Upper lobe of left lung (tissue), 6 donors: ENCODE data around the gene ACOX2. TPM values are rescaled to one million over a fixed set of nuclear protein-coding genes. Genes with fewer than 3 reads are reported as not detected.
A peak's percentile ranks its signal among the peaks of the same experiment; 100 is the strongest.

Experiments
- ATAC-seq, 2 donors: fragments of 200-7000 bp; cut with Tn5 transposase; one replicate each; pipeline ENCODE4 v1.9.1; 2022; ENCODE audit warnings: mild to moderate bottlenecking in 2 of 2, moderate library complexity in 2 of 2; ENCODE audit not compliant: low FRiP score in 2 of 2
- DNase-seq, 2 donors: peaks; one replicate each; pipeline ENCODE4 v3.0.0-alpha.2; 2019 to 2020
- H3K27ac ChIP-seq, 4 donors: fragments of 200-600 bp; sonication (generic); one replicate each; pipeline ENCODE4 v1.5.1; 2016 to 2019
- H3K27me3 ChIP-seq, 4 donors: fragments of 200-600 bp; sonication (generic); one replicate each; pipeline ENCODE4 v1.5.1; 2017 to 2019
- H3K36me3 ChIP-seq, 4 donors: fragments of 200-600 bp; sonication (generic); one replicate each; pipeline ENCODE4 v1.5.1; 2016 to 2019
- H3K4me1 ChIP-seq, 4 donors: fragments of 200-600 bp; sonication (generic); one replicate each; pipeline ENCODE4 v1.5.1; 2018 to 2019
- H3K4me3 ChIP-seq, 4 donors: fragments of 200-600 bp; sonication (generic); one replicate each; pipeline ENCODE4 v1.5.1; 2017 to 2019; ENCODE audit warnings: mild to moderate bottlenecking in 2 of 4, moderate library complexity in 1 of 4
- H3K9me3 ChIP-seq, 4 donors: fragments of 200-600 bp; sonication (generic); one replicate each; pipeline ENCODE4 v1.5.1; 2018 to 2019
- EP300 ChIP-seq, 4 donors: sonication (generic); formaldehyde crosslinking; IDR thresholded peaks; one replicate each; pipeline ENCODE4 v1.5.1; 2017; ENCODE audit warnings: antibody characterized with exemption in 4 of 4, control low read depth in 2 of 4
- POLR2A ChIP-seq, 4 donors: fragments of 450-650 bp; IDR thresholded peaks; one replicate each; pipeline ENCODE4 v1.5.1; 2016 to 2017; ENCODE audit warnings: antibody characterized with exemption in 4 of 4, mild to moderate bottlenecking in 2 of 4
- POLR2AphosphoS5 ChIP-seq, 2 donors: sonication (generic); formaldehyde crosslinking; IDR thresholded peaks; one replicate each; pipeline ENCODE4 v1.5.1; 2017; ENCODE audit warnings: antibody characterized with exemption in 2 of 2
- WGBS, 2 donors: methylation state at CpG; one replicate each; pipeline ENCODE4 v1.1.5; 2017 to 2018; 5-methylcytosine and 5-hydroxymethylcytosine counted together
- total RNA-seq, 6 donors: library from RNA; depleted of rRNA in 4 of 6; stranded (reverse); fragments of >200 nt in 4 of 6; gene quantifications; one replicate each; pipeline versions ENCODE4 v1.1.0 to v1.2.1, GENCODE V29; 2016 to 2021
- TF ChIP-seq, protein P1 (sequence below), 6 experiments: fragments of 450-650 bp in 4 of 6; fragments of 200-600 bp in 2 of 6; sonication (generic) in 2 of 6; IDR thresholded peaks; one replicate each; pipeline ENCODE4 v1.5.1; 2016 to 2019; ENCODE audit warnings: antibody characterized with exemption in 6 of 6
- donor health status: DM: no; HTN: no; CAD: no; lungs with moderate emphysema.
- donor health status: DM: no; HTN: yes; CAD: no; lungs with severe emphysema.

The ACOX2 gene
- total RNA-seq, 6 donors from 2014 or later: 5.2 to 32.5 (median 15.8) TPM

DNA sequence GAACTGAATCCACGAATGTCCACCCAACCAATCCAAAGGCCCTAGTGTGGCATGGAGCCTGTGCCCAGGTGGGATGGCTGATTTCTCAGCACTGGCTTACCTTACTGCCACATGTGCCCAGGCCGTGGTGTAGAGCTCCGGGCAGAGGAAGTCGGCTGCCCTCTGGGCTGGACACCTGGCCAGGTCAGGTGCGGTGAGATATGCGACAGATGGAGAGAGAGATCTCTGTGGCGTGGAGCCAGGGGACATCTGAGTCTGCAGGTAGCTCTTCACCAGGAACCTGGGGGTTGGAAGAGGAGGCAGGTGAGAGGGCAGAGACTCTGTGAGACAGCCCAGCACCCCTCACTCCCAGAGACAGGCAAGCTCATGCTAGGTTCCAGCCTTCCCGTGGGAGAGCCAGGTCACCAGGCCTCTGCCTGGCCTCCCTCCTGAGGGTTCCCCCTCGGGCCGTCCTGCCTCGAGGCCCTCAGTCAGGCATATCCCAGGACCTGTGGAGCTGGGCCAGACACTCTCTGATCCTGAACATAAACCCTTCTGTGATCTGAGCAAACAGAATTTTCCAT is 12.6 kb downstream of the ACOX2 start:
- peaks cover 6 to 19% (median 9%) of the 10 kb centered on the region in 4 donors for H3K4me1 ChIP-seq
- no peak for DNase-seq
- TF ChIP-seq POLR2A (IDR thresholded peaks at IDR 0.05) (no peak), EP300 (IDR thresholded peaks at IDR 0.05) (no peak), POLR2AphosphoS5 (IDR thresholded peaks at IDR 0.05) (no peak)
- TF ChIP-seq, protein P1, sequence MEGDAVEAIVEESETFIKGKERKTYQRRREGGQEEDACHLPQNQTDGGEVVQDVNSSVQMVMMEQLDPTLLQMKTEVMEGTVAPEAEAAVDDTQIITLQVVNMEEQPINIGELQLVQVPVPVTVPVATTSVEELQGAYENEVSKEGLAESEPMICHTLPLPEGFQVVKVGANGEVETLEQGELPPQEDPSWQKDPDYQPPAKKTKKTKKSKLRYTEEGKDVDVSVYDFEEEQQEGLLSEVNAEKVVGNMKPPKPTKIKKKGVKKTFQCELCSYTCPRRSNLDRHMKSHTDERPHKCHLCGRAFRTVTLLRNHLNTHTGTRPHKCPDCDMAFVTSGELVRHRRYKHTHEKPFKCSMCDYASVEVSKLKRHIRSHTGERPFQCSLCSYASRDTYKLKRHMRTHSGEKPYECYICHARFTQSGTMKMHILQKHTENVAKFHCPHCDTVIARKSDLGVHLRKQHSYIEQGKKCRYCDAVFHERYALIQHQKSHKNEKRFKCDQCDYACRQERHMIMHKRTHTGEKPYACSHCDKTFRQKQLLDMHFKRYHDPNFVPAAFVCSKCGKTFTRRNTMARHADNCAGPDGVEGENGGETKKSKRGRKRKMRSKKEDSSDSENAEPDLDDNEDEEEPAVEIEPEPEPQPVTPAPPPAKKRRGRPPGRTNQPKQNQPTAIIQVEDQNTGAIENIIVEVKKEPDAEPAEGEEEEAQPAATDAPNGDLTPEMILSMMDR (IDR thresholded peaks at IDR 0.05): no peak

GRCh38 chr3:58522759-58523425 is 14.1 kb downstream of the ACOX2 start:
- 74 to 89% methylated on average over 5 of the region's 5 CpGs for WGBS, 2 donors

More for the DNA sequence above, 12.6 kb downstream of the ACOX2 start:
- Histone ChIP-seq H3K27me3 (no peaks in the 10 kb centered on the region), H3K27ac (no peak overlapping the region), H3K36me3 (peaks cover 0 to 10% (median 0%) of the 10 kb centered on the region in 4 donors), H3K9me3 (no peaks in the 10 kb centered on the region), H3K4me3 (no peak overlapping the region)
- 93 to 96% methylated on average over 7 to 10 of the region's 11 CpGs for WGBS, 2 donors
- ATAC-seq: no peak

GRCh38 chr3:58521917-58522631 is 14.9 kb downstream of the ACOX2 start:
- no peak overlapping the region for H3K27ac ChIP-seq
- H3K4me3 ChIP-seq: no peak overlapping the region
- WGBS, 2 donors: 60 to 71% methylated on average over 9 to 10 of the region's 10 CpGs
- H3K27me3 ChIP-seq: no peaks in the 10 kb centered on the region
- TF ChIP-seq, protein P1 (IDR thresholded peaks at IDR 0.05): no peak
- TF ChIP-seq POLR2A (IDR thresholded peaks at IDR 0.05) (no peak), POLR2AphosphoS5 (IDR thresholded peaks at IDR 0.05) (no peak), EP300 (IDR thresholded peaks at IDR 0.05) (no peak)
- H3K4me1 ChIP-seq: peaks cover 0 to 8% (median 3%) of the 10 kb centered on the region in 4 donors
- peaks cover 0 to 10% (median 0%) of the 10 kb centered on the region in 4 donors for H3K36me3 ChIP-seq
- H3K9me3 ChIP-seq: no peaks in the 10 kb centered on the region
- ATAC-seq (no peak), DNase-seq (peak in 1 of 2 donors; percentile 67)

More at GRCh38 chr3:58522759-58523425, 14.1 kb downstream of the ACOX2 start:
- H3K27ac ChIP-seq: no peak overlapping the region
- ATAC-seq: no peak
- H3K9me3 ChIP-seq: no peaks in the 10 kb centered on the region
- H3K27me3 ChIP-seq: no peaks in the 10 kb centered on the region
- H3K4me1 ChIP-seq: peaks cover 0 to 8% (median 3%) of the 10 kb centered on the region in 4 donors
- no peak for DNase-seq
- H3K36me3 ChIP-seq: peaks cover 0 to 10% (median 0%) of the 10 kb centered on the region in 4 donors
- no peak for TF ChIP-seq POLR2AphosphoS5 (IDR thresholded peaks at IDR 0.05)
- no peak overlapping the region for H3K4me3 ChIP-seq

- DNase-seq: no peak
- Histone ChIP-seq H3K4me3 (no peak overlapping the region), H3K27ac (no peak overlapping the region), H3K36me3 (peaks cover 0 to 10% (median 0%) of the 10 kb centered on the region in 4 donors), H3K4me1 (peaks cover 0 to 8% (median 3%) of the 10 kb centered on the region in 4 donors), H3K9me3 (no peaks in the 10 kb centered on the region), H3K27me3 (no peaks in the 10 kb centered on the region)
- TF ChIP-seq POLR2A (IDR thresholded peaks at IDR 0.05) (no peak), EP300 (IDR thresholded peaks at IDR 0.05) (no peak), POLR2AphosphoS5 (IDR thresholded peaks at IDR 0.05) (no peak)
- TF ChIP-seq, protein P1 (IDR thresholded peaks at IDR 0.05): no peak
- WGBS, 2 donors: 89 to 95% methylated on average over 3 of the region's 3 CpGs
- no peak for ATAC-seq
Measured at GRCh38 chr3:58521336-58521670, 15.7 kb downstream of the ACOX2 start.
